Hematopoietic multipotent progenitor cell treated with erythropoietin and hydrocortisone succinate and interleukin-3 and kit ligand, for 17 days (in vitro differentiated cells): Measurements from ENCODE around the gene PLEKHA4.

ENCODE experiments used
- DNase-seq: peaks from one replicate; pipeline ENCODE4 v3.0.0-alpha.2; 2015; ENCODE audit warnings: low spot score

Gene PLEKHA4

DNA sequence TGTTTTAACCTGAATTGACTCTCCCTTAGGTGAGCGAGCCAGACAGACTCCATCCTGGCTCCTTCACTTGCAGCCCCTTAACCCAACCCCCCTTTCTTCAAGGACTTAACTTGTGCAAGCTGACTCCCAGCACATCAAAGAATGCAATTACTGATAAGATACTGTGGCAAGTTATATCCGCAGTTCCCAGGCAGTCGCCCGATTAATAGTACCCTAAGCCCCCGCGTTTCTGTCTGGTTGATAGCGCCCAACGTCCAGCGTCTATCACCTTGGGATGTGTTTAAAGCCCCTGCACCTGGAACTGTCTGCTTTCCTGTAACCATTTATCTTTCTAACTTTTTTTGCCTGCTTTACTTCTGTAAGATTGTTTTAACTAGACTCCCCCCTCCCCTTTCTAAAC, 38.3 kb downstream of the PLEKHA4 start:
- DNase-seq: no peak

DNA sequence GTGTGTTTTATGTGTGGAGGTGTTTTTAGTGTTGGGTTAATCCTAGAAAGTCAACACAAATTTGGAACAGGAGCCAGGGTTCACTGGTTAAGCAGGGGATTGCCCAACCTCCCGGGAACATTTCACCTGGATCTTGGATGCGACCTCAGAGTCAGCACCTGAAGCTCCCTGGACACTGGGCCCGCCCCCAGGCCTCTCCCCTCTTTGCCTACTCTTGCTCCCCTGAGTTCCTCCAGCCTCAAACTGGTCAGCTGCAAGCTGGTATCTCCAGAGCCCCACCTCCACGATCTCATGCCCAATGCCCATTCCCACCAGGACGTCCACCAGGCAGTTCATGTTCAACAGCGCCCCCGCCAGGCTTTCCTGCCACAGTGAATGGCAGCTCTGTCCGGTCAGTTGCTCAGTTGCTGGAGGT, 41.8 kb downstream of the PLEKHA4 start:
- DNase-seq: no peak

DNA sequence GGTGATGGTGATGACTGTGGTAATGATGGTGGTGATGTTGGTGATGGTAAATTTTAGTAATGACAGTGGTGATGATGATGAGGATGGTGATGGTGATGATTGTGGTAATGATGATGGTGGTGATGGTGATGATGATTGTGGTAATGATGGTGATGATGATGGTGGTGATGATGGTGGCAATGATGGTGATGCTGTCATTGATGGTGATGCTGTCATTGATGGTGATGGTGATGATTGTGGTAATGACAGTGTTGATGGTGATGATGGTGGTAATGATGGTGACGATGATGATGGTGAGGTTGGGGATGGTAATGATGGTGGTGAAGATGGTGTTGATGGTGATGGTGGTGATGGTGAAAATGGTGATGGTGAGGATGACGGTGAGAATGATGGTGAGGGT, 45.9 kb downstream of the PLEKHA4 start:
- DNase-seq: no peak

DNA sequence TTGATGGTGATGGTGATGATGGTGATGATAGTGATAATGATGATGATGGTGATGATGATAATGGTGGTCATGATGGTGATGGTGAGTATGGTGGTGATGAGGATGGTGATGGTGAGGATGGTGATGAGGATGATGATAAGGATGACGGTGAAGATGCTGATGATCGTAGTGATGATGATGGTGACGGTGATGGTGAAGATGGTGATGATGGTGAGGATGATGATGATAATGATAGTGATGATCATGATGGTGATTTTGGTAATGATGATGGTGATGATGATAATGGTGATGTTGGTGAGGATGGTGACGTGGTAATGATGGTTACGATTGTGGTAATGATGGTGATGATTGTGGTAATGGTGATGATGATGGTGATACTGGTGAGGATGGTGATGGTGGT, 46.8 kb downstream of the PLEKHA4 start:
- no peak for DNase-seq

DNA sequence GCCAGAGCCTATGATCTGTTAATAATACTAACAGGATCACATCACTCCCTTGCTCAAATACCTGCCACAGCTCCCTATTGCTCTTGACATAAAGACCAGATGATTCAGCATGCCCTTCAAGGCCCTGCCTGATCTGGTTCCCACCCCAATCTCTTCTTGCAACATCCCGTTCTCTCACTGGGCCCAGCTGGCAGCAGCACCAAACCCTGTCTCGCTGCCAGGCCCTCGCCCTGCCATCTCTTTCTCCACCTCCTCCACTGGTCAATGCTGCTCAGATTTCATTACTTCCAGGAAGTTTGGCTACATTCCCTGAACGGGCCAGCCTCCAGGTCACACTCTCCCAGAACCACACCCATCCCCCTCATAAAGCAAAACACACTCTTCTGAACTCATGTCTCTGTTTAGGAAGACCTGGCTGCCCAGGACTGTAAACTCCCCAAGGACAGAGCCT, 49.0 kb downstream of the PLEKHA4 start:
- no peak for DNase-seq

DNA sequence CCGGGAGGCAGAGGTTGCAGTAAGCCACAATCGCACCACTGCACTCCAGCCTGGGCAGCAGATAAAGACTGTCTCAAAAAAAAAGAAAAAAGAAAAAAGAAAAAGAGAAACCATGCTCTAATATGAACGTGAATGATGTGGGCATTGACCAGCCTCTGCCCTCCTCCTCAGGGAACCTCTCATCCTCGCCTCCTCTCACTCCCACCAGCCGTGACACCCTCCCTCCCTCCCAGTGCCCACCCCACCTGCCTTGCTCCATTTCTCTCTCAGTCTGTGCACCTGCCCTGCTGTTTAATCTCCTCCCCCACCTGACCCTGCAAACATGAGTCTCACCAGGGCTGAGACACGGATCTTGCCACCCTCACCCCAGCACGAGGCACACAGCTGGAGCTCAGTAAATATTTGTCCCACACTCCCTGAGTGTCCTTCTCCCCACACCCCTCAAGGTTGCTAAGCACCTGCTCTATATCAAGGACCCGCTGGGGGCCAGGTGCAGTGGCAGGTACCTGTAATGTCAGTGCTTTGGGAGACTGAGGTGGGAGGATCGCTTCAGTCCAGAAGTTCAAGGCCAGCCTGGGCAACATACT, 50.1 kb downstream of the PLEKHA4 start:
- no peak for DNase-seq

DNA sequence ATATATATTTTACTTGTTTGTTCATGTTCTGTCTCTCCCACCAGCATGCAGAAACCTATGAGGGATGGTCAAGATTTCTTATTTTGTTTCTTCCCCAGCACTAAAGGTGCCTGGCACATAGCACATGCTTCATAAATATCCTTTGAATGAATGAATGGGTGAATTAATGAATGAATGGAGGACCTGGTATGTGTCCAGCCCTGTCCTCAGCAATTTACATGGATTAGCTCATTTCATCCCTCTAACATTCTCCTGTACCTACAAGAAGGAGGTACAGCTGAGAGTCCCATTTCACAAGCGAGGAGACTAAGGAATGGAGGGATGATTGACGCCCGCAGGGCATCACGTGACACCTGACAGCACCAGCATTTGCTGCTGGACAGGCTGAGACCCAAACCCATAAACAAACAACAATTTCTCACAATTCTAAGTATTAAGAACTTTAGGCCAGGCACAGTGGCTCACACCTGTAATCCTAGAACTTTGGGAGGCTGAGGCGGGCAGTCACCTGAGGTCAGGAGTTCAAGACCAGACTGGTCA, 50.8 kb downstream of the PLEKHA4 start:
- no peak for DNase-seq

DNA sequence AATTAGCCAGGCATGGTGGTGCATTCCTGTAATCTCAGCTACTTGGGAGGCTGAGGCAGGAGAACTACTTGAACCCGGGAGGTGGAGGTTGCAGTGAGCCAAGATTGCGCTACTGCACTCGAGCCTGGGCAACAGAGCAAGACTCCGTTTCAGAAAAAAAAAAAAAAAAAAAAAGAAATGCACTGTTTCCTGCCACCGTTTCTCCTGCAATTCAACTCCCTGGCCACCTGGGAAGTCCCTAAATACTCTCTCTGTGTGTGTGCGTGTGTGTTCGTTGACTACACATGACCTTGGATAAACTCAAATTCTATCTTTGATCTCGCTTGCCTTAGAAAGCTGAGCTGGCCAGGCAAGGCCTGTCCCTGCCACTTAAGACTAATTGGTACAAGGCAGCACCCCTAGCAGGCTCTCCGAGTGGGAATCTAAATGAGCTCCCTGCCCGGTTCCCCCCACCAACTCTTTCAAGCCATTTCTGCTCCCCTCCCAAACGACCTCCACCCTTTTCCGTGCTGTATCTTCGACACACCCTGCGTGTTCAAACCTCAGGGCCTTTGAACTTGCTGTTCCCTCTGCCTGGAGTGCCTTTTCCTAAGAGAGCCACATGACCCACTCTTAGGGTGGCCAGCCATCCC, 52.4 kb downstream of the PLEKHA4 start:
- no peak for DNase-seq

DNA sequence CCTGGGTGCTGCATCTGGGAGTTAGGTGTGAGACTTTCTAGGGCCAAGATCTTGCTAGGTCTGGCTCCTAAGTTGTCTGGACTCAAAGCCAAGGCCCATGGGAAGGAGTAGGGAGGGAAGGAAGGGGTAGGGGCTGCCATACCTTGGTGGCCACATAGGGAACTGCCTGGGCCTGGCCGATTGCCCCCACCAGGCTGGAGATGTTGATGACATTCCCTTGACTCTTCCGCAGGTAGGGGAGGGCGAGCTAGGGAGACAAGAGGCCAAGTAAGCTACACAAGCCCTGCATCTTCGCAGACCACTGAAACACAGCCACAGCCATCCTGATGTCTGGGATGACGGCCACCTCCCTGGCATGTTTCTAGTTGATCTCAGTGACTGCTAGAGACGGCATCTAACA, 53.5 kb downstream of the PLEKHA4 start:
- DNase-seq: no peak

DNA sequence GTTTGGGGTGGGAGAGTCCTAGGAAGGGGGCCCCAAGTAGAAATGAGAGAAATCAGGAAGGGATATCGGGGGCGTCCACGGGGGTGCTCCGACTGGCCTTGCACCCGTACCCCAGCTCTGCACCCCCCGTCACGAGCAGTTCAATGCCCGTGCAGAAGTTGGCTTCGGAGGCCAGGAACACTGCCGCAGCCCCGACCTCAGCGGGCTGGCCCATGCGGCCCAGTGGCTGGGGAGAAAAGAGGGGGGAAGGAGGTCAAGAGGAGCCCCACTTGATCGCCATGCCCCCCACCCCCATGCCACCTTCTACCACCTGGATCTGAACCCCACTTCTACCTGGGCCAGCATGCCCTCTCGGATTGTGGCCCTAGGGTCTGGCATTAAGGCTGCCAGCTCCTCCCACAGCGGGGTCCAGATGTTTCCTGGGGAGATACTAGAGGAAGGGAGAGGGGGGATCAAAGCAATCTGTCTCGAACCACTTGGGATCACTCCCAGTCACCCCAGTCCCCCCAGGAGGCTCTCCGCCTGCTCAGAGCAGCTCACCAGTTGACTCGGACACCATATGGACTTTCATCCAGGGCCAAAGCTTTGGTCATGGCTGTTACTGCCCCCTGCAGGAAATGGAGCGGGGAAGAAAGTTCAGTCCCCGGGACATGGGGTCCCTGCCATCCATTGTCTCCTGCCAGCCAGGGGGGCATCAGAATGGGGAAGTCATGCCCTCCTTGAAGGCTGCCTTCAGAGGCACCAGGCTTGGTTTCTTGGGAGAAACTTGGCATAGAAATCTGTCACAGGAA, 55.1 kb downstream of the PLEKHA4 start:
- DNase-seq: no peak

DNA sequence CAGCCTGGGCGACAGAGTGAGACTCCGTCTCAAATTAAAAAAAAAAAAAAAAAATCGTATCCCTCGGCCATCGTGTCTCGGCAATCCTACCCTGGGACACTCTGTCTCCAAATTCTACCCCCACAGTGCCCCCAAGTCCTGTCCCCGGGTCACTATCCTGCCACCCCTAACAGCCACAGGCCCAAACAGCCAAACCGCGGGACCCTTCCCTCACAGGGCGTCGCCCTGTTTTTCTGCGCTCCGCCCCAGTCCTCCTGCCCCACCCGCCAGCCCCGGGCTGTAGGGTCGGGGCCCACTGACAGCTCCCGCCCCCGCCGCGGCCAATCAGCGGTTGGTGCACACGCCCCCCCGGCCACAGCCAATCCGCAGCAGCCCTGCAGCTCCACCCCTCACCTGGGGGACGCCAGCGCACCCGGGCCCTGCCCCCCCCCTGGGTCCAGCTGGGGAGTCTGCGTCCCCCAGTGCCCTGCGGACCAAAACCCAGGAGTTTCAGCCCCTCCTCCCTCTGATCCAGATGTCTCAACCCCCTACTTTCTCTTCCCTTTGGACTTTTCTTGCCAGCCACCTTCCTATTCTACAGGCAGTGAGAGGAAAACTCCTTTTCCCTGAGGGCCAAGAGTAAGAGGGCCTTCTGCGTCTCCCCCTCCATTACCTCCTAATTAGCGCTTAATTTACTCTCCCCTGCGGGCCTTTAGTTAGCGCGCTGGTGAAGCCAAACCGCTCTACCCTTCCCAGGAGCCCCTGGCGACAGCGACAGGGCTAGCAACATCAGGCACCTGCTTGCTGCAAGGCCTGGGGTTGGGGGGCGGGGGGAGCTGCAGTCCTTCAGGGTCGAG, 56.1 kb downstream of the PLEKHA4 start:
- DNase-seq: peak; percentile 54

DNA sequence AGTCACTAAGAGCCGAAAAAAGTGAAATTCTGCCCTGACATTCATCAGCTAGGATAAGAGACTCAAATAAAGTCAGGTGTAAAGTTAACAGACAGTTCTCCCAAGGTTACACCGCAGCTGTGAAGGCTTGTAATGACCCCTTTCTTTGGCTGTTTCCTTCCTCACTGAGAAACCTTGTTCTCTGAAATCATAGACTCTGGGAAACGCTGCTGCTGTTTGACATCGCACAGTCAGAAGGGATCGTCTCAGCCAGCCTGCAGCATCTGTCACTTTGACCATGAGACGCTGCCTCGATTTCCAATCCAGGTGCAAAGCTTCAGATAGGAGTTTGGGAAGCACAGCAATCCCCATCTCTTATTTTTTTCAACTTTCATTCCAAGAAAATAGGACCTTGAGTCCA, 58.3 kb downstream of the PLEKHA4 start:
- DNase-seq: no peak

DNA sequence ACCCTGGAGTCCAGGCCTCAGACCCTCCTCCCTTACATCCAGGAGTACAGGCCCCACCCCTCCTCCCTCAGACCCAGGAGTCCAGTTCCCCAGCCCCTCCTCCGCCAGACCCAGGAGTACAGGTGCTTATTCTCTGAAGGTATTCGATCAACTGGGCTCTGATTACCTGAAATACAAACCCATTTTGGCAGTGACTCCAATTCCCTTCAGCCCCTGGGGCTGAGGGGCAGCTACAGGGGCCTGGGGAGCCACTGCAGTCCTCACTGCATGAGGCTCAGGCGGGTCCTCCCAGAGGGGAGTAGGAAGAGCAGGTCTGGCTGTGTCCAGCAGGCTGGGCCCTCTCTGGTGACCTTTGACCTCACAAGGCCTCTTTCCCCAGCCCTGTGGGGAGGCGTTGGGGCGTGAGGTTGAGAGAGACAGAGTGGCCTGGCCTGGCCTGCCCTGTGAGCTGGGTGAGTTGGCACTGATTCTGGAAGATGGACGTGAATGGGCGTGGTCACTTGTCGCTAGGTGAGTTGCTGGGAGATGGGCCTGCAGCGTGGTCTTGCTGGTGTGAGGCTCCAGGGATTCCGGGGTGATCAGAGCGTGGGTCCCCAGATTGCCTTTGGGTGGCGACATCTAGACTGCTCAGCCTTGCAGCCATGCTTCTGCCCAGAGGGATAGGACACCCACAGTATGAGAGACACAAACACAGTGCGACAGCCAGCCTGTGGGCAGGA, 60.7 kb downstream of the PLEKHA4 start:
- DNase-seq: no peak

DNA sequence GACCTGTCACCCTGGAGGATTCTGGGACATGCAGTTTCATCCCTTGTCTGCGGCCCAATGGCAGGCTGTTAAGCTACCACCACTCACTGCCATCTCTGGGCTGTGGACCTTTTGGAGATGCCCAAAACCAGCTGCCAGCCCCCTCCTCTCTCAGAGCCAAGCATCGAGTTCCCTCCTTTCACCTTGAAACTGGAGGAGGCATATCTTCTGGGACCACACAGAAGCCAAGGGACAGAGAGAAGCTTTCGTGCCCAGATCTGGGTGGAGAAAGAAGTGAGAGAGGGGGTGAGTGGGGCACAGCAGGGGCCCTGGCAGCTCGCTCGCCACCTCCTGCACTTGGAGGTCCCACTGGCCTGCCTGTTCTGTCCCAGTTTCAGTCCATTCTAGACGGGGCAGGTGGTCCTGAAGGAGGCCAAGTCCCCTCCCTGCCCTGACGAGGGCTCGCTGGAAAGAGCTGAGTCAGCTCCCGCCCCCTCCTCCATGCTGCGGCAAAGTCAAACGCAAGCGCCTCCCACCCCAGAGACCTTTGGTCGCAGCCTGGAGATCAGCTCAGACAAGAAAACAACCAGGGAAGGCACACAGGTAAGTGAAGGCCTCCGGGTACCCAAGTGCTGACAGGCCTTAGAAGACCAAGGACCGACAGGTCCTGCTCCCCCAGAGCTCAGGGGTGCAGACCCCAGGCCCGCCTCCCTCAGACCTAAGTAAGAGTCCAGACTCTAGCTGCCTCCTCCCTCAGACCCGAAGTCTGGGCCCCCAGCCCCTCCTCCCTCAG, 61.4 kb downstream of the PLEKHA4 start:
- DNase-seq: no peak

DNA sequence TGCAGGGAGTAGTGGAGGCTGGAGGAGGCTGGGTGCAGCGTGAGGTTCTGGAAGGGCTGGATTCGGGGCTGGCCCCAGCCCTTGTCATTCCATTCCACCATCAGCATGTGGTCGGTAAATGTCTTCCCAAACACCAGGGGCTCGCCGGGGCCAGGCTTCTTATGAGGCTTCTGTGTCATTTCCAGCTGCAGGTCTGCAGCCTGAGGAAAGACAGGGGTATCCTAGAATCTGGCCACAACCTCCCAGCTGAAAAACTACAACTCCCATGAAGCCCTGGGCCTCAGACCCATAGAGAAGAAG, 61.9 kb downstream of the PLEKHA4 start:
- peak; percentile 81 for DNase-seq

DNA sequence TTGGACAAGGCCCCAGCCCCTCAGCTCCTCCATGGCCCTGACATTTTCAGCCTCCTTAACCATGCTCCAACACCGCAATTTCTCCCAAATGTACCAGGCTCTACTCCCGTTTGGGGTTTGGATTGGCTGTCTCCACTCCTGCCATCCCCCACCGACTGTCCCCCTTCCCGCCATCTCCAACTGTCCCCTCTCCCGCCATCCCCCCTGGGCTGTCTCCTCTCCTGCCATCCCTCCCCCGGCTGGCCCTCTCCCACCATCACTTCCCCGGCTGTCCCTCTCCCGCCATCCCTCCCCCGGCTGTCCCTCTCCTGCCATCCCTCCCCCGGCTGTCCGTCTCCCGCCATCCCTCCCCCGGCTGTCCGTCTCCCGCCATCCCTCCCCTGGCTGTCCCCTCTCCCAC, 63.0 kb downstream of the PLEKHA4 start:
- no peak for DNase-seq

DNA sequence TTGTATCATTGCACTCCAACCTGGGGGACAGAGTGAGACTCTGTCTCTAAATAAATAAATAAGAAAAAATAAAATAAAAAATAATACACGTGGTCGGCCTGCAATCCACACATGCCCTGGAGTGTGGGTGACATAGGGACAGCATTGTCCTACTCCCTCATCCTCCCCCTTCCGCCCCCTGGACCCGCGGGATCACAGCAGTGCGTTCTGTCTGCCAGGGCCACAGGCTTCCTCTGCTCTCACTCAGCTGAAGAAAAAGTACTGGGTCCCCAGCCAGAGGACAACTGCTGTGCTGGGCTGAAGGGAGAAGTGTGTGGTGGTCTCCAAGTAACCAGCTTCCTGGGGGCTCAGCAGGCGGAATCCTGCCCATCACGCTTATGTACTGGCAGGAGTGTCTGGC, 63.9 kb downstream of the PLEKHA4 start:
- DNase-seq: no peak

DNA sequence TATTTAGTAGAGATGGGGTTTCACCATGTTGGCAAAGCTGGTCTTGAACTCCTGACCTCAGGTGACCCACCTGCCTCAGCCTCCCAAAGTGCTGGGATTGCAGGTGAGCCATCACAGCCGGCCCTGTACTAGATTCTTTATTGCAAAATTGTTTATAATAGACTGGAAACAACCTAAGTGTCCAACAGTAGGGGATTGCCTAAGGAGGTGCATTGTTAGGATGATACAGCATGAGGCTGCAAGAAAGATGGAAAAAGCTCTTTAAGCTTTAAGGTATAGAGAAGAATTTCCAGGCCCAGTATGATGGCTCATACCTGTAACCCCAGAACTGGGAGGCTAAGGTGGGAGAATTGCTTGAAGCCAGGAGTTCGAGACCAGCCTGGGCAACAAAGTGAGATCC, 65.8 kb downstream of the PLEKHA4 start:
- DNase-seq: no peak

DNA sequence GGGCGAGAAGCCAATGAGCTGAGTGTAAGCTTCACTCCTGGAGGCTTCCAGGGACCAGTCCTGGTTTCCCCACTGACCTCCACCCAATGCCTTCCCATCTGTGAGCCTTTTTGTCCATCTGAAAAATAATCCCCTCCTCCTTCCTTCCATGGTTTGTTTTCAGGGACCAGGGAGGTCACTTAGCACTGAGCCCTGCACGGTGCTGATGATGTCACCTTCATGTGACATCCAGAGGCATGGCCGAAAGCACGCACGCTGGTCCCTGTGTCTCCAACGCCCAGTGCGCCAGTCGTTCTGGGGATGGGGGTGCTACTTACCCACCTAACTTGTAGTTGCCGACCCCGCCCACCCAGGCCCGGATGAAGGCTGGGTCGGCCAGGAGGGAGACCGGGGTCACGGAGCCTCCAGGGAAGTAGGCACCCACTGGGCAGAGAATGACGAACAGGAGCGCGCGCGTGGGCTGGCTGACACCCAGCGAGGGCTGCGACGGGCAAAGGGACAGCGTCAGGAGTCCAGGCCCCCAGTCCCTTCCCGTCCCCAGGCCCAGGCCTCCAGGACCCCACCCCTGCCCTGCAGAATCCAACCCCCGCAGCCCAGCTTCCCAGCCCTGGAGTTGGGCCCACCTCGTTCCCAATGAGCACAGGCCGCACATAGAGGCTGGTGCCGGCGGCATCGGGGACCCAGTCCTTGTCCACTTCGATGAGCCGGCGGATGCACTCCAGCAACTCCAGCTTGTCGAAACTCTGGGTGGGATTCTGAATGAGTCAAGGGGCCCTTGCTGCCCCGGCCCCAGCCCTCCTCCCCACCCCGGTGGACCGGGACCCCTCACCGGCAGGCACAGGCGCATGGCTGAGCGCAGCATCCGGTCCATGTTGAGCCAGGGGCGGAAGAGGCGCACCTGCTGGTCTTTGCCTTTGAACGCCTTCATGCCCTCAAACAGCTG, 68.8 kb downstream of the PLEKHA4 start:
- DNase-seq: no peak

DNA sequence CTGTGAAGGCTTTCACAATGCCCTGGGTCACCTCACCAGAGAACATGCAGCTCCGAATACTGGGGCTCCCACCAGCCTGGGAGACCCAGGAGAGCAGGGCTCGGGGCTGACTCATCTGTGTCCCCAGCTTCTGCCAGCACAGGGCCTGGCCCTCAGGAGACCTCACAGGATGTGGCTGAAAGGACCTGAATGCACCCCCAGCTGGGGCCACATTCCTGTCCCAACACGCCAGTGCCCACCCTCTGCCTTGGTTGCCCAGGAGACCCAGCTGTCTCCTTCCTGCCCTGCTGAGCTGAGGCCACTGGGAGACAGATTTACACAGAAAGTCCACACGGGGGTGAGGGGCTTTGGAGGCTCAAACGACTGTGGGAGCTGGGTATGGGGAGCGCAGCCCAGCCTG, 69.5 kb downstream of the PLEKHA4 start:
- no peak for DNase-seq
